Activated CD4-positive, alpha-beta T cell treated with anti-CD3 and anti-CD28 coated beads, Interleukin-2, amount 10 ng/mL, durations not matched to agents 24 days and 14 days (primary cell): ENCODE measurements around the gene CSE1L. TPM values are rescaled to one million over a fixed set of nuclear protein-coding genes. Genes with fewer than 3 reads are reported as not detected.
A peak's percentile ranks its signal among the peaks of the same experiment; 100 is the strongest.
"Not testable (repeated sequence)": the region's sequence is repeated elsewhere in the genome, so short reads cannot be mapped to it uniquely, and the experiment has no call there.

Source experiments
- DNase-seq: peaks from one replicate; pipeline ENCODE4 v3.0.0; 2022
- H3K27ac Mint-ChIP-seq: one replicate; pipeline ENCODE4 v1.8.0; 2022; ENCODE audit warnings: mild to moderate bottlenecking, mixed read lengths
- H3K27me3 Mint-ChIP-seq: one replicate; pipeline ENCODE4 v1.8.0; 2022; ENCODE audit warnings: mixed read lengths
- H3K36me3 Mint-ChIP-seq: one replicate; pipeline ENCODE4 v1.8.0; 2022; ENCODE audit warnings: low read depth, mild to moderate bottlenecking, mixed read lengths
- H3K4me1 Mint-ChIP-seq: one replicate; pipeline ENCODE4 v1.8.0; 2021; ENCODE audit warnings: mixed read lengths
- H3K4me3 Mint-ChIP-seq: one replicate; pipeline ENCODE4 v1.8.0; 2022; ENCODE audit warnings: mild to moderate bottlenecking, moderate library complexity, mixed read lengths
- H3K9me3 Mint-ChIP-seq: one replicate; pipeline ENCODE4 v1.8.0; 2021; ENCODE audit warnings: mixed read lengths
- intact Hi-C: fragments of 100-400 bp; cut with micrococcal nuclease; formaldehyde crosslinking; loops from one replicate; pipeline ENCODE4 v1.15.1; 2023
- total RNA-seq: library from RNA; stranded (reverse); gene quantifications from 2 replicates; pipeline ENCODE4 v1.2.3, GENCODE V29; 2022

The CSE1L gene
- total RNA-seq, 1 donor from 2014 or later: 136 TPM

DNA sequence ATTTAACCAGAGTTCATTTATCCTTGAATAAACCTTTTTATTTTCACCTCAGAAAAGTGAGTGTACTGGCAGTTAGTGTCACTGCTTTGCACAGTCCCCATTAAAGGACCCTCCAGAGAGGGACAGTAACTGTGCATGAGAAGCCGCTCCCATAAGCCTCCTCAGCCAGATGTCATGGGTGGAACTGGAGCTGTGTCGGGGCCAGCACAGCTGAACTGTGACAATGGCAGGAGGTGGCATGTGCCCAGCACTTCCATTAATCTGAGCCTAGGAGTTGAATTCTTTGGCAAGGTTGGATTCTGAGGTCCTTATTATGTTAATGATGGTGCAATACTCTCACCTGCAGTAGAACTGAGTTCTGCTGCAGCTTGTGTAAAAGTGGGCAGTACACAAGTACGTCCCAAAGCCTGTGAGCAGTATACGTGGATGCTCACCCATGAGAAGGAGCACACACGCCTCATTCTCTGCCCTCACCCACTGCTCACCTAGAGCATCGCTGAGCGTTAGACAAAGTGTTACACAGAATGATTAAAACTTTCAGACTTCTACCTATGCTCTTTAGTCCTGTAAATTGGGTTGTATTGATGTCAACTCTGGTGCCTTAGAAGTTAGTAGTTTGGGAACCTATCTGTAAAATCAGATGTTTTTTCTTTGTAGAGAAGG is 11.9 kb upstream of the CSE1L start:
- DNase-seq: no peak
- no peaks in the 10 kb centered on the region for H3K27me3 Mint-ChIP-seq
- H3K4me3 Mint-ChIP-seq: no peak overlapping the region
- intact Hi-C loops: no loop called here
- peaks cover 24% of the 10 kb centered on the region for H3K36me3 Mint-ChIP-seq
- H3K27ac Mint-ChIP-seq: no peak overlapping the region
- no peaks in the 10 kb centered on the region for H3K9me3 Mint-ChIP-seq
- peaks cover 10% of the 10 kb centered on the region for H3K4me1 Mint-ChIP-seq

GRCh38 chr20:49037962-49038387 is 8.1 kb upstream of the CSE1L start:
- peak; percentile 76 for DNase-seq
- Mint-ChIP-seq H3K4me1 (peaks cover 10% of the 10 kb centered on the region), H3K9me3 (no peaks in the 10 kb centered on the region), H3K27me3 (no peaks in the 10 kb centered on the region), H3K4me3 (peak overlapping the region; percentile 19), H3K27ac (peak overlapping the region; percentile 21), H3K36me3 (peaks cover 16% of the 10 kb centered on the region)
- intact Hi-C loops: no loop called here

GRCh38 chr20:49039854-49040253 is 6.3 kb upstream of the CSE1L start:
- H3K36me3 Mint-ChIP-seq: peaks cover 4% of the 10 kb centered on the region
- DNase-seq: no peak
- H3K4me3 Mint-ChIP-seq: no peak overlapping the region
- H3K4me1 Mint-ChIP-seq: peaks cover 9% of the 10 kb centered on the region
- no peaks in the 10 kb centered on the region for H3K27me3 Mint-ChIP-seq
- no peak overlapping the region for H3K27ac Mint-ChIP-seq
- intact Hi-C loops: loop anchor here (10.0 kb wide), 2 partner anchors 215 to 1075 kb away; partner anchors contain the start of genes PREX1 and UBE2V1
- no peaks in the 10 kb centered on the region for H3K9me3 Mint-ChIP-seq

DNA sequence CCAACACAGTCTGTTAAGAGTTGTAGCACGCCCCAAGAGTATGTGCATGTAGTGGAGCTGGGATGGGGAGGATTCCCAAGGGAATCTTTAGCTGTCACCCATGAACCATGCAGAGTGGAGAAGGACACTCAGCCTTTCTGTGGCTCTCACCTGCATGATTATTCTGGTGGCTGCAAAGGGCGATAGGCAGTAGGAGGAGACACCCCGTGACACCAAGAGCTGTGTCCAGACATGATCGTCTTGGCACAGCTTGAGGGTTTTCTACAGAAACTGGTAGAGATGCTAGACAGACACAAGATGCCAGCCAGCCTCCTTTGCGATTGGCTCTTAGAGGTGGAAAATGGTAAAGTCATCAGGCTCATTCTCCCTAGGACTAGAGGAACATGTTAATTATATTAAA is 3.1 kb upstream of the CSE1L start:
- no peak overlapping the region for H3K27ac Mint-ChIP-seq
- intact Hi-C loops: loop anchor here (10.0 kb wide), 2 partner anchors 218 to 1072 kb away; partner anchors contain the start of genes PREX1 and UBE2V1
- peaks cover 24% of the 10 kb centered on the region for H3K4me1 Mint-ChIP-seq
- peaks cover 14% of the 10 kb centered on the region for H3K36me3 Mint-ChIP-seq
- H3K9me3 Mint-ChIP-seq: no peaks in the 10 kb centered on the region
- H3K4me3 Mint-ChIP-seq: no peak overlapping the region
- DNase-seq: no peak
- H3K27me3 Mint-ChIP-seq: no peaks in the 10 kb centered on the region

- H3K27ac Mint-ChIP-seq: peak overlapping the region; percentile 100
- no peak for DNase-seq
- H3K36me3 Mint-ChIP-seq: peaks cover 27% of the 10 kb centered on the region
- H3K27me3 Mint-ChIP-seq: no peaks in the 10 kb centered on the region
- intact Hi-C loops: loop anchor here (1.0 to 10.0 kb wide), 6 partner anchors 124 to 1069 kb away; partner anchors contain the start of genes ARFGEF2, DDX27, PREX1 and STAU1
- H3K4me3 Mint-ChIP-seq: peak overlapping the region; percentile 99
- H3K4me1 Mint-ChIP-seq: peaks cover 27% of the 10 kb centered on the region
- H3K9me3 Mint-ChIP-seq: no peaks in the 10 kb centered on the region
These were observed 549 bp upstream of the CSE1L start for GRCh38 chr20:49045440-49046086.

DNA sequence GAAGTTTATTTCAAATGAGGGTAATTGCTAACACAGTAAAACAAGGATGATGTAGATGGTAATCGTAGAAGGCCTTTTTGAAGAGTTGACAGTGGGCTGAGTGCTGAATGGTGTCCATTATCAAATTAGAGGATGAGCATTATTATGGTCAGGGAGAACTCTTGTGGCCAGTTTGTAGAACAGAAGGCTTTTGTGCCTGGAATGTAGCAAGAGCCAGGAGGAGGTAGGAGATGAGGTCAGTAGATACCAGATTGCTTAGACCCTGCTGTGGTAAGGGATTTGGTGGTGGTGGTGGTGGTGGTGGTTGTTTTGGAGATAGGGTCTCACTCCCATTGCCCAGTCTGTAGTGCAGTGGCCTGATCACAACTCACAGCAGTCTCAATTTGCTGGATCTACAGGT is 6.2 kb downstream of the CSE1L start:
- H3K4me1 Mint-ChIP-seq: peaks cover 41% of the 10 kb centered on the region
- H3K4me3 Mint-ChIP-seq: no peak overlapping the region
- DNase-seq: no peak
- no peaks in the 10 kb centered on the region for H3K9me3 Mint-ChIP-seq
- no peak overlapping the region for H3K27ac Mint-ChIP-seq
- peaks cover 50% of the 10 kb centered on the region for H3K36me3 Mint-ChIP-seq
- intact Hi-C loops: no loop called here
- no peaks in the 10 kb centered on the region for H3K27me3 Mint-ChIP-seq

DNA sequence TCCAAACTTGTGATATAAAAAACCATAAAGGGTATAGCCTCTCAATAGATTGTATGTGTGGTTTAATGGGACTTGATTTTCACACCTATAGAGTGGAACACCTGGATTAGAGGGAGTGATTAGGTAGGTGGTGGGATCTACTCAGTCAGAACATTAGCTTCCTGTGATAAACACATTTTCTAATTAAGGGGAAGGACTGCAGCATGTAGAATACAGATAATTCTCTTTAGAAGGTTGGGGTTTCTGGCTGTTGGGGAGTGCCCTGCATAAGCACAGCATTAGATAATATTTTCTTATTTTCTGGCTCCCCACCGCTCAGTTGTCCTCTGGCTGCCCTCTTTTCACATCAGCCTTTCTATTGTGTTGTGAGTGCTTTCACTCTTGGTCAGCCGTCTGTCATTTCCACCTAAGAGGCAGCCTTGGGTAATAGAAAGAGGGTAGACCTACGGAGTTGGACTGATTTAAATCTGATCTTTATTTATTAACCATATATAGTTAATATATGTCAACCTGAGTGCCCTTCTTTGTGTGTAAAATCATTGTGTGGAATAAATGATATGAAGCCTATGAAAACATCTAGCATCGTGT is 8.0 kb downstream of the CSE1L start:
- H3K4me1 Mint-ChIP-seq: peaks cover 27% of the 10 kb centered on the region
- H3K9me3 Mint-ChIP-seq: no peaks in the 10 kb centered on the region
- peak overlapping the region; percentile 56 for H3K27ac Mint-ChIP-seq
- H3K36me3 Mint-ChIP-seq: peaks cover 44% of the 10 kb centered on the region
- intact Hi-C loops: no loop called here
- no peak overlapping the region for H3K4me3 Mint-ChIP-seq
- no peak for DNase-seq
- no peaks in the 10 kb centered on the region for H3K27me3 Mint-ChIP-seq

- no peaks in the 10 kb centered on the region for H3K9me3 Mint-ChIP-seq
- no peak overlapping the region for H3K4me3 Mint-ChIP-seq
- peaks cover 50% of the 10 kb centered on the region for H3K36me3 Mint-ChIP-seq
- intact Hi-C loops: no loop called here
- H3K27ac Mint-ChIP-seq: no peak overlapping the region
- no peak for DNase-seq
- H3K27me3 Mint-ChIP-seq: no peaks in the 10 kb centered on the region
- H3K4me1 Mint-ChIP-seq: no peaks in the 10 kb centered on the region
These were observed 17.2 kb downstream of the CSE1L start for GRCh38 chr20:49063279-49063678.

GRCh38 chr20:49074521-49074920 is 28.4 kb downstream of the CSE1L start:
- Mint-ChIP-seq H3K4me1 (peaks cover 3% of the 10 kb centered on the region), H3K36me3 (peaks cover 44% of the 10 kb centered on the region), H3K4me3 (no peak overlapping the region), H3K27ac (peak overlapping the region; percentile 21), H3K27me3 (no peaks in the 10 kb centered on the region), H3K9me3 (no peaks in the 10 kb centered on the region)
- no peak for DNase-seq
- intact Hi-C loops: no loop called here

DNA sequence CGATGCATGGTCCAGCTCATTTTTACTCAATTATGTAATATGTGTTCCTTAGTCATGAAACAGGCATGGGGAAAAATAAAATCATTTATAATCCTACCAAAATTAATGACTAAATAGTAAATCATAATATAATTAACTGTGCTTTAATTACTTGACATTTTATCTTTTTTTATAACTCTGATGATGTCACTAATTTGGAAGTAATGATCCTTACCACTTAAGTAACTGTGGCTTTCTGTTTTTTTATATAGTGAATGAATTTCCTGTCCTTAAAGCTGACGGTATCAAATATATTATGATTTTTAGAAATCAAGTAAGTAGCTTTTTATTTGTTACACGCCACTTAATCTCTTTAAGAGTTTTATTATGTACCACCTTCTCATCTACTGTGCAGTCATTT is 32.2 kb downstream of the CSE1L start:
- H3K4me1 Mint-ChIP-seq: peaks cover 3% of the 10 kb centered on the region
- intact Hi-C loops: no loop called here
- no peak for DNase-seq
- no peaks in the 10 kb centered on the region for H3K27me3 Mint-ChIP-seq
- peaks cover 52% of the 10 kb centered on the region for H3K36me3 Mint-ChIP-seq
- no peak overlapping the region for H3K4me3 Mint-ChIP-seq
- H3K9me3 Mint-ChIP-seq: no peaks in the 10 kb centered on the region
- no peak overlapping the region for H3K27ac Mint-ChIP-seq

DNA sequence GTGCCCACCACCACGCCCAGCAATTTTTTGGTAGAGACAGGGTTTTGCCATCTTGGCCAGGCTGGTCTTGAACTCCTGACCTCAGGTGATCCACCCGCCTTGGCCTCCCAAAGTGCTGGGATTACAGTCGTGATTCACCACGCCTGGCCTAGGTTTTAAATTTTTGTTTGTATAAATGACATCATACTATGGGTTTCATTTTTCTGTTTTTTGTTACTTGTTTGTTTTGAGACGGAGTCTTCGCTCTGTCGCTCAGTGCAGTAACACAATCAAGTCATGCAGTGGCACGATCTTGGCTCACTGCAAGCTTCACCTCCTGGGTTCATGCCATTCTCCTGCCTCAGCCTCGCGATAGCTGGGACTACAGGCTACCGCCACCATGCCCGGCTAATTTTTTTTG is 36.2 kb downstream of the CSE1L start:
- H3K27me3 Mint-ChIP-seq, DNase-seq, intact Hi-C loops, H3K4me3 Mint-ChIP-seq, H3K4me1 Mint-ChIP-seq, H3K27ac Mint-ChIP-seq, H3K9me3 Mint-ChIP-seq: not testable (repeated sequence)
- peaks cover 63% of the 10 kb centered on the region for H3K36me3 Mint-ChIP-seq

GRCh38 chr20:49091104-49091503 is 45.0 kb downstream of the CSE1L start:
- H3K4me3 Mint-ChIP-seq: no peak overlapping the region
- intact Hi-C loops: no loop called here

GRCh38 chr20:49091762-49092161 is 45.6 kb downstream of the CSE1L start:
- no peak for DNase-seq
- intact Hi-C loops: no loop called here
- Mint-ChIP-seq H3K27me3 (no peaks in the 10 kb centered on the region), H3K4me1 (no peaks in the 10 kb centered on the region), H3K9me3 (no peaks in the 10 kb centered on the region), H3K27ac (no peak overlapping the region), H3K4me3 (no peak overlapping the region), H3K36me3 (peaks cover 79% of the 10 kb centered on the region)

More at GRCh38 chr20:49091104-49091503, 45.0 kb downstream of the CSE1L start:
- DNase-seq: no peak
- H3K9me3 Mint-ChIP-seq: no peaks in the 10 kb centered on the region
- H3K27ac Mint-ChIP-seq: no peak overlapping the region
- no peaks in the 10 kb centered on the region for H3K27me3 Mint-ChIP-seq
- peaks cover 76% of the 10 kb centered on the region for H3K36me3 Mint-ChIP-seq
- H3K4me1 Mint-ChIP-seq: no peaks in the 10 kb centered on the region

DNA sequence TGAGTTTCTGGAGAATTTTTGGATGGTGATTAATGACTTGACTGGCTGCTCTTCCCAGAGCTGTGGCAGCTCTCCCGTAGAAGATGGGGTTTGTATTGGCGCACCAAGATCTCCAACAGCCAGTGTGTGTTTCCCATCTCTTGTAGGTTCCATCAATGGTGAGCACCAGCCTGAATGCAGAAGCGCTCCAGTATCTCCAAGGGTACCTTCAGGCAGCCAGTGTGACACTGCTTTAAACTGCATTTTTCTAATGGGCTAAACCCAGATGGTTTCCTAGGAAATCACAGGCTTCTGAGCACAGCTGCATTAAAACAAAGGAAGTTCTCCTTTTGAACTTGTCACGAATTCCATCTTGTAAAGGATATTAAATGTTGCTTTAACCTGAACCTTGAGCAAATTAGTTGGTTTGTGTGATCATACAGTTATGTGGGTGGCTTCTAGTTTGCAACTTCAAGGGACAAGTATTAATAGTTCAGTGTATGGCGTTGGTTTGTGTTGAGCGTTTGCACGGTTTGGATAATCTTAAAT is 50.2 kb downstream of the CSE1L start:
- peaks cover 6% of the 10 kb centered on the region for H3K4me1 Mint-ChIP-seq
- no peaks in the 10 kb centered on the region for H3K27me3 Mint-ChIP-seq
- no peaks in the 10 kb centered on the region for H3K9me3 Mint-ChIP-seq
- peaks cover 75% of the 10 kb centered on the region for H3K36me3 Mint-ChIP-seq
- no peak overlapping the region for H3K4me3 Mint-ChIP-seq
- H3K27ac Mint-ChIP-seq: no peak overlapping the region
- peak; percentile 43 for DNase-seq
- intact Hi-C loops: no loop called here
